ENCODE data around the gene CARHSP1. TPM values are rescaled to one million over a fixed set of nuclear protein-coding genes. Genes with fewer than 3 reads are reported as not detected.
A peak's percentile ranks its signal among the peaks of the same experiment; 100 is the strongest.
"Not testable (repeated sequence)": the region's sequence is repeated elsewhere in the genome, so short reads cannot be mapped to it uniquely, and the experiment has no call there.

CARHSP1 gene
- total and polyA plus RNA-seq, 5 donors = 28.6 to 75.0 (median 36.0) TPM

DNA sequence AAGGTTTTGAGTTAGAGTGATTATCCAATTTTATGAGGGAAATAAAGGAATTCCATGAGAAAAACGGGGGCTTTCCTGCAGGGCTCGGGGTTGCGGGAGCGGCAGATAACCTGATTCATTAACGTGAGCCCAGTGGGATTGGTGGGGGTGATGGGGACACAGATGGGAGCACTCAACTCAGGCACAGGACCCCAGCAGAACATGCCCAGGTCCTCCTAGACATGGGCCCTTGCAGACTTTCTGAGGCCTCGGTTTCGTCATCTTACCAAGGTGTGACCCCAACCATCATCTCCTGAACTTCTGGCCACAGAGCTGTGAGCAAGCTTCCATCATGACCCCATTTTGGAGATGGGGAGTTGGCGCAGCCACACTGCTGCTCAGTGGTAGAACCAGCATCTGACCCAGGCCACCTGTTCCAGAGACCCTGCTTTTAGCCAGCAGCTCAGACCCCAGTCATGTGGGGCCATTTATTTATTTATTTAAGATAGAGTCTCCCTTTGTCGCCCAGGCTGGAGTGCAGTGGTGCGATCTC, 22.3 kb downstream of the CARHSP1 start:
- Histone ChIP-seq H3K4me1 (ENCODE audit: control insufficient read depth, insufficient read depth, low read length) (peaks cover 6% of the 10 kb centered on the region), H3K27ac (ENCODE audit: low read length) (no peak overlapping the region), H3K4me3 (ENCODE audit: low read length) (no peak overlapping the region), H3K27me3 (ENCODE audit: control insufficient read depth, insufficient read depth) (no peaks in the 10 kb centered on the region), H3K9me3 (ENCODE audit: control insufficient read depth, low read length) (no peaks in the 10 kb centered on the region)
- 94% methylated on average over 10 of the region's 10 CpGs for WGBS
- intact Hi-C loops (cut with DNase I) = no loop called here
- ATAC-seq (no peak), DNase-seq (peak in 1 of 3 donors; percentile 18)

GRCh38 chr16:8845699-8846298, 23.0 kb downstream of the CARHSP1 start:
- intact Hi-C loops (cut with DNase I) = no loop called here
- Histone ChIP-seq H3K4me1 (ENCODE audit: control insufficient read depth, insufficient read depth, low read length) (peaks cover 6% of the 10 kb centered on the region), H3K4me3 (ENCODE audit: low read length) (no peak overlapping the region), H3K9me3 (ENCODE audit: control insufficient read depth, low read length) (no peaks in the 10 kb centered on the region), H3K27ac (ENCODE audit: low read length) (no peak overlapping the region), H3K27me3 (ENCODE audit: control insufficient read depth, insufficient read depth) (no peaks in the 10 kb centered on the region)
- WGBS = 89% methylated on average over 7 of the region's 7 CpGs
- DNase-seq (no peak), ATAC-seq (no peak)

DNA sequence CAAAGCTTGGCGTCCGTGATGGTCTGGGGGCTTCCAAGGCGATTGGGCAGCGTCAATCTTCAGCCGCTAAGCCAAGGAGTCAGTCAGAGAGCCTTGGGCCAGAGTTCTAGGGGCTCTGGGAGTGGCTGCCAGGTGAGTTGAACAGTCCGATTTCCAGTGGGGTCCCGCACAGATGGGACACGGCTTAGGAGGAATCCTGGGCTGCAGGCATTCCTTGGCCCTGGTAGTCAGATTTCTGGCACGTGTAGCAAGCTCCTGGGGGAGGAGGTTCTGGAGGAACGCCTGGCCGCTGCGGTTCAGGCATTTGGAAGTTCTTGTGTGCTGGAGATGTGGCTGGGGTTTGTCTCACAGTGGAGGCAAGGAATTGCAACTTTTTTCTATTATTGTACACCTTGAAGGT, 25.5 kb downstream of the CARHSP1 start:
- ATAC-seq; H3K27me3 ChIP-seq (ENCODE audit: control insufficient read depth, insufficient read depth); H3K4me1 ChIP-seq (ENCODE audit: control insufficient read depth, insufficient read depth, low read length); H3K9me3 ChIP-seq (ENCODE audit: control insufficient read depth, low read length); intact Hi-C loops (cut with DNase I): not testable (repeated sequence)
- WGBS = 56% methylated on average over 12 of the region's 12 CpGs
- DNase-seq = peak in 1 of 3 donors; percentile 54
- Histone ChIP-seq H3K27ac (ENCODE audit: low read length) (peak overlapping the region; percentile 67), H3K4me3 (ENCODE audit: low read length) (peak overlapping the region; percentile 34)

DNA sequence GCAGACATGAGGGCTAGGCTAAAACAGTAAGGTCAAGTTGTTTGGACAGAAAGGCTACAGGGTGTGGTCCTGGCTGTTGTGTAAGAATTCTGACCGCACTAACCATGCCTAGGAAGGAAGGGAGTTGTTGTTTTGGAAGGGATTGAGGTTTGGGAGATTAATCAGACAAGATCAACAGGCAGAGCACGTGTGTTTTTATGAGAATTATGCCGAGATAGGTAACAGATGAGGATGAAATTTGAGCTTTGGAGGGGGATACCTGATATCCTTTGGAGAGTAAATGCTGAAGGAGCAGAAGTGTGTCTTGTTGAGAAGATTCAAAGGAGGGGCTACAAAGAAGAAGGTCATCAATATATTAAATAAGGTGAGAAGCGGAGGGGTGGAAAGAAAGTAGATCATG, 26.8 kb downstream of the CARHSP1 start:
- intact Hi-C loops (cut with DNase I); ATAC-seq; H3K9me3 ChIP-seq (ENCODE audit: control insufficient read depth, low read length); H3K4me1 ChIP-seq (ENCODE audit: control insufficient read depth, insufficient read depth, low read length); H3K27me3 ChIP-seq (ENCODE audit: control insufficient read depth, insufficient read depth); DNase-seq: not testable (repeated sequence)
- Histone ChIP-seq H3K27ac (ENCODE audit: low read length) (peak overlapping the region; percentile 89), H3K4me3 (ENCODE audit: low read length) (peak overlapping the region; percentile 34)
- 53% methylated on average over 4 of the region's 4 CpGs for whole genome bisulfite sequencing

DNA sequence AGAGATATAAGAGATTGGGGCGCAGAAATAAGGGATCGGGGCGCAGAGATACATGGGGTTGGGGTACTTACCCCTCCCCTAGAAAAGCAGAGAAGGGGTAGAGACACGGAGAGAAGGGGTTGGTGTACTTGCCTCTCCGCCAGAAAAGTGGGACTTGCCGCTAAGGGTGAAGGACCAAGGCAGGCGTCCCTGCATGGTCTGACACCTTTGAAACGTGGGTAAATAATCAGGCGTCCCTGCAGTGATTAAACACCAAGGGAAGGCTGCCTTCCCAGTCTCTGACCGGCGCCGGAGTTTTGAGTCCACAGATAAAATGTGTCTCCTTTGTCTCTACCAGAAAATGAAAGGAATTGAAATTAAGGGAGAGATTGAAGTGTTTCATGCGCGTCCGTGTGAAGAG, 31.2 kb downstream of the CARHSP1 start:
- DNase-seq; H3K4me3 ChIP-seq (ENCODE audit: low read length); intact Hi-C loops (cut with DNase I); H3K9me3 ChIP-seq (ENCODE audit: control insufficient read depth, low read length); ATAC-seq; H3K27me3 ChIP-seq (ENCODE audit: control insufficient read depth, insufficient read depth); H3K4me1 ChIP-seq (ENCODE audit: control insufficient read depth, insufficient read depth, low read length); H3K27ac ChIP-seq (ENCODE audit: low read length): not testable (repeated sequence)
- 85% methylated on average over 15 of the region's 15 CpGs for WGBS

DNA sequence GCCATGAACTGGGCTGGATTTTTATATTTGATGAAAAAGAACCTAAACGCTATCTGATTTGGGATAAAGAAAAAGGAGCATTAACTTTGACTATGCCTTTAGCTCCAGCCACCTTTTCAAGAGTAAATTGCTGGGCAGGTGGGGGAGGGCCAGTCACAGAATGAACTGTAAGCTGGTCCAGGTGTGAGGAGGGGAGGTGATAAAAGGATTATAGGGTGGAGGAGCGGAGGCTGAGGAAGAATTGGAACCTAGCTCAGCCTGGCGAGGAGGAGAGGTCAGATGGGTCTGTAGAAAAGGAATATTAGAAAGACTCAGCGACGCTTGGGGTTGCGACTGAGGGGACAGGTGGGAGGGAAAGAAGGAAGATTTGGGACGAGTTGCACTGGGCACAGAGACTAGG, 32.0 kb downstream of the CARHSP1 start:
- ATAC-seq; intact Hi-C loops (cut with DNase I); H3K4me3 ChIP-seq (ENCODE audit: low read length); H3K9me3 ChIP-seq (ENCODE audit: control insufficient read depth, low read length); DNase-seq; H3K27ac ChIP-seq (ENCODE audit: low read length); H3K4me1 ChIP-seq (ENCODE audit: control insufficient read depth, insufficient read depth, low read length); H3K27me3 ChIP-seq (ENCODE audit: control insufficient read depth, insufficient read depth): not testable (repeated sequence)
- 93% methylated on average over 7 of the region's 7 CpGs for WGBS

- 87% methylated on average over 16 of the region's 16 CpGs for WGBS
- ATAC-seq = peak in 1 of 2 donors; percentile 25
- intact Hi-C loops (cut with DNase I) = no loop called here
Measured at GRCh38 chr16:8832717-8833105, 36.1 kb downstream of the CARHSP1 start.

DNA sequence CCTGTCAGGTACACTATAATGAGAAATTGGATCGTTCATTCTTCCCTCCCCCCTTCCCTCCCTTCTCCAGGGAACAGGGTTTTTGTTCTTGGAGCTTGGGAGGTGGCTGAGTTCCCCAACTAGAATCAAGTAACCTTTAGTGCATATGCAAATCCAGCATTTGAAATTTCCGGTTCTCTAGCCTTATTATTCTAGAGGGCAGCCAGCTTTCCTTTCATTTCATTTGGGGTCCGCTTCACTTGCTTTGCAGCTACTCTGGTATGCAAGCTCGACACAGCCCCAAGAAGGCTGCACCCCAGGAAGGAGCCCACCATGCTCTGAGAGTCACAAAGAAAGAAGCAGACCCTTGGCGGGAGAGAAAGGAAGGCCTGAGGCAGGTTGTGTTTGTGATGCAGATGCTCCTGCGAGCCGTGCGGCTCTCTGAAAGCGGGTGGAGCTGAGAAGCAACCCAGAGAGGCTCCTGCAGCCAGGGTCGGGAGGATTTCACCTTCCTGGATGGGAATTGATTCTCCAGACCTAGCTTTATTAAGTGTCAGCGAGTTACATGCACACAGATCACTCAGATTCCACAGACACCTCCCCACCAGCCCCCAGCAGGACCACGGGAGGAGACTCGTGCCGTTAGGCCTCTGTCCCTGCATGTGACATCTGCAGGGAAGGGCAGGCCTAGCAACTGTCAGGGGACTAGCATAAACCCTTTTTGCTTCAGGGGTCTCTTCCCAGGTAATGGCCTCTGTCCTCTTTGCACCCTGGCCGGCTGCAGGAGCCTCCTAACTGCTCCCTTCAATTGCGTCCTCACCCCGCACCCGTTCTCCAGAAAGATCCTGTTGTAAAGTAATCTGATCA, 36.7 kb downstream of the CARHSP1 start:
- Histone ChIP-seq H3K9me3 (ENCODE audit: control insufficient read depth, low read length) (no peaks in the 10 kb centered on the region), H3K27ac (ENCODE audit: low read length) (no peak overlapping the region), H3K4me3 (ENCODE audit: low read length) (no peak overlapping the region), H3K4me1 (ENCODE audit: control insufficient read depth, insufficient read depth, low read length) (no peaks in the 10 kb centered on the region), H3K27me3 (ENCODE audit: control insufficient read depth, insufficient read depth) (no peaks in the 10 kb centered on the region)
- DNase-seq (no peak), ATAC-seq (peak in 1 of 2 donors; percentile 29)
- 79% methylated on average over 18 of the region's 18 CpGs for WGBS
- intact Hi-C loops (cut with DNase I) = no loop called here

More at GRCh38 chr16:8832717-8833105, 36.1 kb downstream of the CARHSP1 start:
- H3K27me3 ChIP-seq (ENCODE audit: control insufficient read depth, insufficient read depth) = no peaks in the 10 kb centered on the region
- H3K9me3 ChIP-seq (ENCODE audit: control insufficient read depth, low read length) = no peaks in the 10 kb centered on the region
- no peak for DNase-seq
- no peak overlapping the region for H3K4me3 ChIP-seq (ENCODE audit: low read length)
- H3K27ac ChIP-seq (ENCODE audit: low read length) = no peak overlapping the region
- H3K4me1 ChIP-seq (ENCODE audit: control insufficient read depth, insufficient read depth, low read length) = no peaks in the 10 kb centered on the region

- WGBS = 89% methylated on average over 9 of the region's 9 CpGs
- H3K9me3 ChIP-seq (ENCODE audit: control insufficient read depth, low read length) = no peaks in the 10 kb centered on the region
- intact Hi-C loops (cut with DNase I) = no loop called here
Measured at GRCh38 chr16:8831450-8831849, 37.4 kb downstream of the CARHSP1 start.

GRCh38 chr16:8828541-8829165, 40.2 kb downstream of the CARHSP1 start:
- H3K4me3 ChIP-seq (ENCODE audit: low read length) = no peak overlapping the region
- 95% methylated on average over 8 of the region's 8 CpGs for WGBS
- no peaks in the 10 kb centered on the region for H3K9me3 ChIP-seq (ENCODE audit: control insufficient read depth, low read length)
- ATAC-seq (peak in 1 of 2 donors; percentile 32), DNase-seq (no peak)
- H3K27ac ChIP-seq (ENCODE audit: low read length) = no peak overlapping the region
- intact Hi-C loops (cut with DNase I) = no loop called here
- no peaks in the 10 kb centered on the region for H3K4me1 ChIP-seq (ENCODE audit: control insufficient read depth, insufficient read depth, low read length)
- no peaks in the 10 kb centered on the region for H3K27me3 ChIP-seq (ENCODE audit: control insufficient read depth, insufficient read depth)

More at GRCh38 chr16:8831450-8831849, 37.4 kb downstream of the CARHSP1 start:
- Histone ChIP-seq H3K27ac (ENCODE audit: low read length) (no peak overlapping the region), H3K27me3 (ENCODE audit: control insufficient read depth, insufficient read depth) (no peaks in the 10 kb centered on the region), H3K4me3 (ENCODE audit: low read length) (no peak overlapping the region), H3K4me1 (ENCODE audit: control insufficient read depth, insufficient read depth, low read length) (no peaks in the 10 kb centered on the region)
- no peak for DNase-seq
- ATAC-seq = peak in 1 of 2 donors; percentile 23

All from right cardiac atrium (tissue), 5 donors.